ENCODE data around the gene COL9A2. TPM values are rescaled to one million over a fixed set of nuclear protein-coding genes. Genes with fewer than 3 reads are reported as not detected.

COL9A2 gene
- total and polyA plus RNA-seq, 7 donors = 0.99 to 19.6 (median 1.6) TPM

- intact Hi-C loops (cut with DNase I) = loop anchor here (2.0 to 5.0 kb wide), 3 partner anchors 59 to 216 kb away; partner anchors contain the start of genes CAP1, COL9A2 and RLF
- H3K4me1 ChIP-seq = peaks cover 0 to 58% (median 40%) of the 10 kb centered on the region in 4 donors
- 0% methylated on average over 10 of the region's 10 CpGs for WGBS, 2 donors
Observed at GRCh38 chr1:40258445-40258769, 58.7 kb downstream of the COL9A2 start.

GRCh38 chr1:40257688-40258444 is 59.2 kb downstream of the COL9A2 start, which contains the start of gene ZMPSTE24:
Gene ZMPSTE24 (plus strand): TSS chr1:40258236. CDS start chr1:40258272, 36 bp downstream.
- Histone ChIP-seq H3K4me3 (peak within 1 kb of the TSS; percentile 78 to 87 (median 83)), H3K27me3 (no peaks in the 10 kb centered on the region), H3K4me1 (peaks cover 0 to 52% (median 36%) of the 10 kb centered on the region in 4 donors), H3K36me3 (peaks cover 8 to 26% (median 15%) of the 10 kb centered on the region in 4 donors), H3K9me3 (no peaks in the 10 kb centered on the region), H3K27ac (peak within 1 kb of the TSS; percentile 88 to 96 (median 94))
- 0 to 1% methylated on average over 48 of the region's 48 CpGs for WGBS, 2 donors
- DNase-seq = peak; percentile 97
- peak; percentile 55 to 80 (median 71) for TF ChIP-seq POLR2AphosphoS5 (IDR thresholded peaks at IDR 0.05)
- TF ChIP-seq EP300 (IDR thresholded peaks at IDR 0.05) = peak in 2 of 4 donors; percentile 14 to 22
- TF ChIP-seq POLR2A (IDR thresholded peaks at IDR 0.05) = peak; percentile 45 to 48
- no peak for TF ChIP-seq CTCF (IDR thresholded peaks at IDR 0.05)
- intact Hi-C loops (cut with DNase I) = loop anchor here (2.0 to 5.0 kb wide), 3 partner anchors 59 to 216 kb away; partner anchors contain the start of genes CAP1, COL9A2 and RLF

More at GRCh38 chr1:40258445-40258769, 58.7 kb downstream of the COL9A2 start:
- no peak for DNase-seq
- no peaks in the 10 kb centered on the region for H3K27me3 ChIP-seq
- H3K36me3 ChIP-seq = peaks cover 8 to 31% (median 15%) of the 10 kb centered on the region in 4 donors
- TF ChIP-seq EP300 (IDR thresholded peaks at IDR 0.05) (no peak), POLR2A (IDR thresholded peaks at IDR 0.05) (no peak), CTCF (IDR thresholded peaks at IDR 0.05) (no peak), POLR2AphosphoS5 (IDR thresholded peaks at IDR 0.05) (no peak)
- H3K9me3 ChIP-seq = no peaks in the 10 kb centered on the region
- peak overlapping the region; percentile 78 to 87 (median 83) for H3K4me3 ChIP-seq
- H3K27ac ChIP-seq = peak overlapping the region; percentile 88 to 96 (median 94)

GRCh38 chr1:40257313-40257687 is 59.8 kb downstream of the COL9A2 start:
- Histone ChIP-seq H3K27me3 (no peaks in the 10 kb centered on the region), H3K4me3 (peak overlapping the region; percentile 78 to 87 (median 83)), H3K4me1 (peaks cover 0 to 47% (median 32%) of the 10 kb centered on the region in 4 donors), H3K36me3 (peaks cover 8 to 21% (median 14%) of the 10 kb centered on the region in 4 donors), H3K9me3 (no peaks in the 10 kb centered on the region), H3K27ac (peak overlapping the region; percentile 88 to 96 (median 94))
- 0 to 1% methylated on average over 16 of the region's 16 CpGs for WGBS, 2 donors
- TF ChIP-seq EP300 (IDR thresholded peaks at IDR 0.05) (no peak), POLR2AphosphoS5 (IDR thresholded peaks at IDR 0.05) (no peak), CTCF (IDR thresholded peaks at IDR 0.05) (no peak), POLR2A (IDR thresholded peaks at IDR 0.05) (no peak)
- intact Hi-C loops (cut with DNase I) = loop anchor here (5.0 kb wide), 2 partner anchors 60 to 215 kb away; partner anchors contain the start of genes CAP1 and COL9A2
- no peak for DNase-seq

- Histone ChIP-seq H3K36me3 (peaks cover 1 to 15% (median 10%) of the 10 kb centered on the region in 4 donors), H3K4me3 (peak overlapping the region; percentile 78 to 87 (median 83)), H3K4me1 (peaks cover 0 to 45% (median 28%) of the 10 kb centered on the region in 4 donors), H3K27me3 (no peaks in the 10 kb centered on the region), H3K27ac (peak overlapping the region; percentile 88 to 96 (median 94)), H3K9me3 (no peaks in the 10 kb centered on the region)
- no peak for TF ChIP-seq POLR2A (IDR thresholded peaks at IDR 0.05)
- no peak for TF ChIP-seq EP300 (IDR thresholded peaks at IDR 0.05)
- no peak for TF ChIP-seq CTCF (IDR thresholded peaks at IDR 0.05)
- TF ChIP-seq POLR2AphosphoS5 (IDR thresholded peaks at IDR 0.05) = no peak
- 17 to 66% methylated on average over 6 of the region's 6 CpGs for WGBS, 2 donors
- DNase-seq = no peak
- intact Hi-C loops (cut with DNase I) = loop anchor here (5.0 kb wide), 2 partner anchors 61 to 214 kb away; partner anchors contain the start of genes CAP1 and COL9A2
Observed at GRCh38 chr1:40256401-40257084, 60.5 kb downstream of the COL9A2 start.
